AG08396 (cell line): ENCODE results near the gene TRIM47.

ENCODE experiments used
- DNase-seq: peaks from one replicate; pipeline ENCODE4 v3.0.0; 2012; ENCODE audit warnings: low spot score, mixed read lengths

The TRIM47 gene

DNA sequence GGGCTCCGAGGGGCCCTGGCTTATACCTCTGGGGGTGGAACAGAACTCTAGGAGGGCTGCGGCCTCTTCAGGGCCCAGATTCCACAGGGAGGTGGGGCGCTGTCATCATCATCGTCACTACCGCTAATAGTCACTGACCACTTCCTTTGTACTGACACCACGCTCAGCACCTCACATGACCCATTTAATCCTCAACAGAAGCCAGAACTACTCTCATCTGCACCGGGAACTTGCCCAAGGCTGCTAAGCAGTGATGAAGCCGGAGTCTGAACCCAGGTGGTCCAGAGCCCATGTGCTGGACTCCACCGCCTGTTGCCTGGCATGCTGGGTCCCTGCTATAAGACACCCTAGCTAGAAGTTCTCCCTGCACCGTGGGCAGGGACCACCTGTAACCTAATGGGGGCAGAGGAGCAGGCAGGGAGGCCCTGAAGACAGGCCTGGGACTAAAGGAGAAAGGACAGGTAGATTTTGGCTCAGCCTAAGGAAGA is 46.2 kb downstream of the TRIM47 start:
- peak; percentile 70 for DNase-seq

GRCh38 chr17:75831032-75831571 is 47.3 kb downstream of the TRIM47 start:
- DNase-seq, result no peak

DNA sequence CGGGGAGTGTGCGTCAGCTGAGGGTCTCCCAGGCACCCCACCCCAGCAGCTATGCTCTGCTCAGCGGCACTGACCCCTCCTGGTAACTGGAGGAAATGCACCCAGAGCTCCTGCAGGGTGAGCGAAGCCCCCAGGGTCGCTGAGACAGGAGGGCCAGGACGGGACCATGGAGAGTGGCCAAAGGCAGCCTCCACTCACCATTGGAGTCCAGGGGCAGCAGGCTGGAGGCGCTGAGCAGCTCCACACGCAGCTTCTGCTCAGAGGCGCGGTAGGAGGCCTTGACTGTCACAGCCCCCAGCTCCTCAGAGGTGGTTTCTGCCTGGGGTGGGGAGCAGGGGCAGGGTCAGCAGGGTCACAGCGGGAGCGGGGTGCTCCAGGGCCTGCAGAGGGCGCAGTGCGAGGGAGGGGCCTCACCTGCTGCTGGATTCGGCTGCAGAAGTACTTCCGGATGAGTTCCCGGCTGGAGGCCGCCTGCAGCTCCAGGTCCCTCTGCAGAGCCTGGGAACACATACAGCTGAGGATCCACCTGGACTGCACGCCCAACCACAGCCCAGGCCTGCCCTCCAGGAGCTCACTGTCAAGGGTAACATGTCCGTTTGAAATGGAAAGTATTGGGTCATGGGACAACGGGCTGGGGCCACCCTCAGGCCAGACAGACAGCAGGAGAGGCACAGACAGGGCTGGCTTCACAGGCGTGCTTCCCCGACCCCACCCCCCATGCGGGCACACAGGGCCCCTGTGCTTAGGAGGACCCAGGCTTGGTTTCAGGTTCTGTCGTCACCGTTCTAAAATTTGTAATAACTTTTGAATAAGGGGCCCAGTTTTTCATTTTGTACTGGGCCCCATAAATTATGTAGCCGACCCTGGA is 48.0 kb downstream of the TRIM47 start:
- peak; percentile 61 for DNase-seq

GRCh38 chr17:75829747-75830146 is 48.6 kb downstream of the TRIM47 start:
- DNase-seq, result no peak

DNA sequence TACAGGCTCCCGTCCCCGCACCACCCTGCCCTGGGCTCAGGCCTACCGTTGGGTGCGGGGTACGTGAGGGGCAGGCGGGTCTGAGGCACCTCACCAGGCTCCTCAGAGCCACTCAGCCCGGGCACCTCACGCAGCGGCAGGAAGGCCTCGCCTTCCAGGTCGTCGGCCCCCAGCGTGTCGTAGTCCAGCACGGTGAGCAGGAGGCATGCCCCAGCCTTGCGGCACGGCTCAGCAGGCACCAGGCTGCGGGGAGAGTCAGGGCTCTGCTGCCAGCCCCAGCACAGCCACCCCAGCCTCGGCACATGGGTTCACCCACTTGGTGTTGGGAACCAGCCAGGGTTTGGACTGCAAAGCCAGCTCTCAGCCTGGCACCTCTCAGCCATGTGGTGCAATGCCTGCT is 49.6 kb downstream of the TRIM47 start:
- no peak for DNase-seq

GRCh38 chr17:75828076-75828400 is 50.3 kb downstream of the TRIM47 start:
- no peak for DNase-seq

GRCh38 chr17:75827308-75828075 is 50.9 kb downstream of the TRIM47 start:
- DNase-seq, result peak; percentile 91

DNA sequence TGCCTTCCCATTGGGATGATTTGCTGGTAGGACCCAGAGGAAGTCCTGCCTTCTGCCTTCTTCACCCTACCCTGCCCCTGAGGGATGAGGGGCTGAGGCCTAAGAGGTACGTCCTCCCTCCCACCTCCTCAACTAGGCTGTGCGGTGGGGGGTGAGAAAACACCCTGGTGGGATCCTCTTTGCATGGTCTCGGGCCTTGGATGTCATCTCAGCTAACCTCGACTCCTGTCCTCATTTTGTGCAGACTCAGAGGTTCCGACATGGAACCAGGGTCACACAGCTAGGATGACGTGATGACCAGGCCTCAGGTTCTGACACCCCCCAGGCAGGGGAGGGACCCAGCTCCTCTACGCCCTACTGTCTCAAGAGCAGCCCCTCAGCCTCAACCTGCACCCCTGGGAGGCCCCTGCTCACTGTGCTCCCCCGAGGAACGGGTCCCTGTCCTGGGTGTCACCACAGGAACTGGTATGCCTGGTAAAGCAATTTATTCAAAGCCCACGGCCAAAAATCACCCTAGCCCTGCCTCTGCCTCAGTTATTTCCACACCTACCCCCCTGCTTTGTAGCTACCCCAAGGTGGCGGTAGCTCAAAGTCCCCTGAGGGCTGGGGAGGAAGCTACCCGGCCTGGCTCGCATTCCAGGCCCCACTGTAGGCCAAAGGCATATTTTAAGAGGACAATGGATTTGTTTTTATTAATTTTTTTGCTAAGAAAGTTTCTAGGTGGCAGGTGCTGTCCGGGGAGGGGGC is 51.6 kb downstream of the TRIM47 start:
- DNase-seq, result no peak

- DNase-seq, result no peak
These were observed 52.5 kb downstream of the TRIM47 start for GRCh38 chr17:75825748-75826370.

- no peak for DNase-seq
These were observed 53.2 kb downstream of the TRIM47 start for GRCh38 chr17:75825149-75825552.

- no peak for DNase-seq
These were observed 53.7 kb downstream of the TRIM47 start for GRCh38 chr17:75824666-75825065.
